ENCODE results near the gene ATAD2B. TPM values are rescaled to one million over a fixed set of nuclear protein-coding genes. Genes with fewer than 3 reads are reported as not detected.

The ATAD2B gene
- total RNA-seq, 2 donors from 2014 or later = 11.6 to 12.4 TPM

DNA sequence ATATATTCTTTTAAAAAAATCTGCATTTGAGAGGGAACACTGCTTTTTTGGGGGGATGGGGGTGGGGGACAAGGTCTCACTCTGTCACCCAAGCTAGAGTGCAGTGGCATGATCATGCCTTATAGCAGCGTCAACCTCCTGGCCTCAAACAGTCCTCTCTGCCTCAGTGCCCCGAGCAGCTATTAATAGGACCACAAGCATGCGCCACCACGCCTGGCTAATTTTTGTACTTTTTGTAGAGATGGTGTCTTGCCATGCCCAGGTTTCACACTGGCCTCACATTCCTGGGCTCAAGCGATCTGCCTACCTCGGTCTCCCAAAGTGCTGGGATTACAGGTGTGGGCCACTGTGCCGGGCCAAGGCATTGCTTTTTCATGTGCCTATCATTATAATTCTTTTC lies 154.2 kb downstream of the ATAD2B start:
- no peaks in the 10 kb centered on the region for H3K4me1 Mint-ChIP-seq
- H3K36me3 Mint-ChIP-seq (ENCODE audit: low read depth) = peaks cover 69% of the 10 kb centered on the region
- H3K9me3 Mint-ChIP-seq = no peaks in the 10 kb centered on the region
- H3K4me3 Mint-ChIP-seq = no peak overlapping the region
- no peak for ATAC-seq (replicated peaks)
- no peak overlapping the region for H3K27ac Mint-ChIP-seq
- H3K27me3 Mint-ChIP-seq = no peaks in the 10 kb centered on the region

DNA sequence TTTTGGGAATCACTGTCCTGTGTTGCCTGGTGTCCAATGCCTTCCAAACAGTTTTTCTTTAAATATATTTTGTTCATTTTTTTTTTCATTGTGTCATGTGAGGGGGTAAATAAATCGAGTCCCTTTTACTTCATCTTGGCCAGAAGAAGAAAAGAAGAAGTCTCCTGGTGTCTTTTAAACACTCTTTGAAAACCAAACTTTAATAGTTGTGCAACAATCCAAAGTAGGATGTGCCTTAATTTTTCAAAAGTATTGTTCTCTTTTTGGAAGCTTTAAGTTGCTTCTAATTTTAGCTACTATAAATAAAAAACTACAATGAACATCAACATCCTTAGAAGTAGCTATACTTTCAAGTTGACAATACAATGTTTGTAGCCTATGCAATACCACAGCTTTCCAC lies 154.9 kb downstream of the ATAD2B start:
- no peak for ATAC-seq (replicated peaks)
- Mint-ChIP-seq H3K36me3 (ENCODE audit: low read depth) (peaks cover 69% of the 10 kb centered on the region), H3K27ac (no peak overlapping the region), H3K4me3 (no peak overlapping the region), H3K27me3 (no peaks in the 10 kb centered on the region), H3K4me1 (no peaks in the 10 kb centered on the region), H3K9me3 (no peaks in the 10 kb centered on the region)

DNA sequence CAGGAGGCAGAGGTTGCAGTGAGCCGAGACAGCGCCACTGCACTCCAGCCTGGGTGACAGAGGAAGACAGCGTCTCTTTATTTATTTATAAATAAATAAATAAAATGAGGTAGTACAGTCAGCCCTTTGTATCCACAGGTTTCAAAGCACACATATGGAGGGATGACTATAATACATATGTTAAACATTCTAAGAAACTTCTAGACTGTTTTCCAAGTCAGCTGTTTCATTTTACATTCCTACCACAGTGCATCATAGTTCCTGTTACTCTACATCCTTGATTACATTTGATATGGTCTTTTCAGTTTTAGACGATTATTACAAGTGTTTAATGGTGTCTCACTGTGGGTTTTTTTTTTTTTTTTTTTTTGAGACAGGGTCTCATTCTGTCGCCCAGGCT lies 157.6 kb downstream of the ATAD2B start:
- H3K4me3 Mint-ChIP-seq = no peak overlapping the region
- H3K27ac Mint-ChIP-seq = no peak overlapping the region
- H3K36me3 Mint-ChIP-seq (ENCODE audit: low read depth) = peaks cover 61% of the 10 kb centered on the region
- H3K4me1 Mint-ChIP-seq = no peaks in the 10 kb centered on the region
- H3K27me3 Mint-ChIP-seq = no peaks in the 10 kb centered on the region
- ATAC-seq (replicated peaks) = no peak
- H3K9me3 Mint-ChIP-seq = no peaks in the 10 kb centered on the region

DNA sequence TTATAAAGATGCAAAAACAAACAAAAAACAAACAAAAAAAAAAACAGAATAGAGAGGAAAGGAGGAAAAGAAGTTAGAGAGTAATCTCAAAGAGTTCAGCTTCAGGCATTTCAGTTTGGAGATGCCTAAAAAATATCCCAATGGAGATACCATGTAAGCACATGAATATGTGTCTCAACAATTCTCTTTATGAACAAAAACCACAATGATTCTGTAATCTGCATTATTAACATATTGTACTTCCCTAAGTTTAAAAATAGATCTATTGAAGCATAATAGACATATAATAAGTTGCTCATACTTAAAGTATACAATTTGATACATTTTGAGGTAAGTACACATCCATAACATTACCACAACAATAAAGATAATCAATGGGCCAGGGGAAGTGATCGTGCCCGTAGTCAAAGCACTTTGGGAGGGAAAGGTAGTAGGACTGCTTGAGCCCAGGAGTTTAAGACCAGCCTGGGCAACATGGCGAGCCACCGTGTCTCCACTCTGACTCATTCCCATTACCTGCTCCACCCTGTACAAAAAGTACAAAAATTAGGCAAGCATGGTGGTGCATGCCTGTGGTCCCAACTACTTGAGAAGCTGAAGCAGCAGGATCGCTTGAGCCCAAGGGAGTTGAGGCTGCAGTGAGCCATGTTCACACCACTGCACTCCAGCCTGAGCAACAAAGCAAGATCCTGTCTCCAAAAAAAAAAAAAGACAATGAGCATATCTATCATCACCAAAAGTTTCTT lies 158.9 kb downstream of the ATAD2B start:
- no peaks in the 10 kb centered on the region for H3K27me3 Mint-ChIP-seq
- H3K4me3 Mint-ChIP-seq = no peak overlapping the region
- H3K9me3 Mint-ChIP-seq = no peaks in the 10 kb centered on the region
- H3K36me3 Mint-ChIP-seq (ENCODE audit: low read depth) = peaks cover 58% of the 10 kb centered on the region
- no peaks in the 10 kb centered on the region for H3K4me1 Mint-ChIP-seq
- no peak for ATAC-seq (replicated peaks)
- H3K27ac Mint-ChIP-seq = no peak overlapping the region

DNA sequence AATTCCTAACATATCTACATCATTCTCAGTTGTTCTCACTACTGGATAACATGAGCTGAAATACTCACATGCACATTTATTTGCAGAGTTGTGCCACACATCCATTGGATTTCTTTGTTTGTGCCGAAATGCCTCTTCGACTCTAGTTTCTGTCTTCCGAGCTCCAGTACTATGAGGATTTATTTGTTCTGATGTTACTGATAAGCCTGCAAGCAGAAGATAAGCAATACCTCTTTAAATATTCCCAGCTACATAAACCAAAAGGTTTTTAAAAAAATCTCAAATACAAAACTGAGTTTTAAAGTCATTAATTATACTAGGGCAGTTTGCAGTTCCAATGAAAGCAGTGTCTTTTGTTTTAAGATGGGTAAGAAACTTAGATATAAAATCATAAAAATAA lies 164.8 kb downstream of the ATAD2B start:
- no peaks in the 10 kb centered on the region for H3K9me3 Mint-ChIP-seq
- no peak overlapping the region for H3K27ac Mint-ChIP-seq
- peaks cover 63% of the 10 kb centered on the region for H3K36me3 Mint-ChIP-seq (ENCODE audit: low read depth)
- peaks cover 9% of the 10 kb centered on the region for H3K4me1 Mint-ChIP-seq
- no peak for ATAC-seq (replicated peaks)
- no peaks in the 10 kb centered on the region for H3K27me3 Mint-ChIP-seq
- no peak overlapping the region for H3K4me3 Mint-ChIP-seq

DNA sequence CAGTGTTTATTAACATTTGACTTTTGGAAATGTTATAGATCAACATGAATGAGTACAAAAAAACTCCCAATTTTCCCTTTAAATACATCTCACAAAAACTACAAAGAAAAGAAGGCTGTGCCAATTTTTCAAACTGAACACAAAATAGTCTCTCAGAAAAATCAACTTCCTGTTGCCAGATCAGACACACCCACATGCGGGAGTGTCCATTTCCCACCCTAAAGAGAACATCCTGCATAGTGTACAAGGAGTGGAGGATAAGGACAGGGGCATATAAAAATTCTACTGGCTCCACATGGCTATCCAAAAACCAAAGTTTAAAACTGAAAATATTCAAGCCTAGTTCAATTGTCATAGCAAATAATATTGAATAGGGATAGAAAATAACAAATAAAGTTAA lies 165.3 kb downstream of the ATAD2B start:
- Mint-ChIP-seq H3K9me3 (no peaks in the 10 kb centered on the region), H3K4me1 (peaks cover 10% of the 10 kb centered on the region), H3K27ac (peak overlapping the region; percentile 26), H3K4me3 (no peak overlapping the region), H3K36me3 (ENCODE audit: low read depth) (peaks cover 63% of the 10 kb centered on the region), H3K27me3 (no peaks in the 10 kb centered on the region)
- no peak for ATAC-seq (replicated peaks)

DNA sequence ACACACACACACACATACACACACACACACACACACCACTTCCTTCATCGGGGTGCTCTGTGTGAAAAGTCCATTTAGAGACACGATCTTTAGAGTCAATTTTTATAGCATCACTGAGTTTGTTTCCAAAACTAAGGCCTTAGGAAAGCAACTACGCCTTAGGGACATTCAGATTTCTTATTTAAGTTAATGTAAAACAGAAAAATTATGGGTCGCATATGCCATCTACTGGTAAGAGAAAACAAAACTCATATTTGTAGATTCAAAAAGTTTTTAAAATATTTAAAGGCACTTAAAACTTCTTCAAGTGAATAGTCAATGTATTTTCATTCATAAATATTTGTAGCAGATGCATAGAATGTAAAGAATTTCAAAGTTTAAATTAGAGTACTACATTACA lies 166.2 kb downstream of the ATAD2B start:
- Mint-ChIP-seq H3K9me3 (no peaks in the 10 kb centered on the region), H3K36me3 (ENCODE audit: low read depth) (peaks cover 60% of the 10 kb centered on the region), H3K27ac (no peak overlapping the region), H3K4me3 (no peak overlapping the region), H3K4me1 (peaks cover 10% of the 10 kb centered on the region), H3K27me3 (no peaks in the 10 kb centered on the region)
- no peak for ATAC-seq (replicated peaks)

DNA sequence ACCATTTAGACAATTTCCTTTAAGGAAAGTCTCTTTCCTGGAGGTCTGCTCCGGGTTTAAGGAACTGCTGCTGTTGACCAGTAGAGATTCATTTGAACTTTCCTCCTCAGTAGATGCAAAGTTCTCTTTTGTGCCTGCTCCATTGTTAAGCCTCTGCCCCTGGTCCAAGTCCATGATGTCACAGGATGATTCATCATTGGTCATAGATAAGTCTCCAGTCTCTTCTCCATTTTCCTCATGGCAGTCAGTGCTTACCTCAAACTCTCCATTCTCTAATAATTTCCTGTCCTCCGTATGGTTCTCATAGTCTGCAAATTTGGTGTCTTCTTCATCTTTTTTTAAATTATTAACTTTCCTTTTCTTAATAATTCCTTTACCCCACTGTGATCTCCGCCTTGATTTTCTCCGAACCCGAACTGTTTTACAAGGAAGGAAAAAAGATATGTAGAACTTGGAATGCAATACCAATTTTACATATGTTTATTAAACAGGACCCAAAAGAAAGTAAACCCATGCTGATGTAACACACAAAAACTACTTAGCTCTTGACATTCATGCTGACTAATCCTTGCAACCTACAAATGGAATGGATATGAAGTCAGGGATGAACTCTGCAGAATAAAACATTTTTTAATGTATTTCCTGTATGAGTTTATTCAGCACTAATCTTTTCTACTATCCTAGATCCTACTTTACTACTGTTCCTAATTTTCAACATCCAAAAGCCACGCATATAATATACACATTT lies 169.1 kb downstream of the ATAD2B start:
- Mint-ChIP-seq H3K36me3 (ENCODE audit: low read depth) (peaks cover 69% of the 10 kb centered on the region), H3K27ac (no peak overlapping the region), H3K27me3 (no peaks in the 10 kb centered on the region), H3K9me3 (no peaks in the 10 kb centered on the region), H3K4me1 (peaks cover 10% of the 10 kb centered on the region), H3K4me3 (no peak overlapping the region)
- peak; percentile 52 for ATAC-seq (replicated peaks)

DNA sequence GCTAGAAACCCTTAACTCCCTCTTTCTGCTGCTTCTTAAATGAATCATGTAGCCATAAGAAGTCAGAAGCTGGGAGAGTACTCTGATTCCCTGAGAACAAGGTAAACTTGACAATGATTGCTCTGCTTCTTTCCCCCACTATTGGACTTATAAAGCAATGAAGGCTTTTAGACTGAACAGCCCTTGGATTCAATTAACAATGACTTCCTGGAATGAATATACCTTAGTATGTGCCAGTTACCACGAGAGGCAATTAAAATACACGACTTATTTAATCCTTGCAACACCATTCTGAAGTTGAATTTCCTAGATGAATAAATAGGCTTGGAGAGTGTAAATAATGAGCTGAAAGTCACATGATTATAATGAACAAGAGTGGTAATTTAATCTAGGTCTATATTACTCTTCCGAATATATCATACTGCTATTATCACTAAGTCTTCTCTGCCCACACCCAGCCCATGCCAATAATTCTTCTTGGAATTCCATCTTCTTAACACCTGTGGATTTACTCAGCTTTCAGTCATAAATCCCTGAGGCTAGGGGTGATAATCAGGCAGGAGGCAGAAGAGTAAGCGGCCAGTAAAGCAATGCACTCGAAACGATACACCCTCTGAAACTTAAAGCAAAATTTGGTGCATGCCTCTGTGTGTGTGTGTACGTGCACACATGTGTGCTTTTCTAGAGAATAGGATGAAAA lies 170.2 kb downstream of the ATAD2B start:
- peaks cover 10% of the 10 kb centered on the region for H3K4me1 Mint-ChIP-seq
- H3K27ac Mint-ChIP-seq = no peak overlapping the region
- no peak overlapping the region for H3K4me3 Mint-ChIP-seq
- peaks cover 69% of the 10 kb centered on the region for H3K36me3 Mint-ChIP-seq (ENCODE audit: low read depth)
- no peaks in the 10 kb centered on the region for H3K27me3 Mint-ChIP-seq
- H3K9me3 Mint-ChIP-seq = no peaks in the 10 kb centered on the region
- ATAC-seq (replicated peaks) = no peak

DNA sequence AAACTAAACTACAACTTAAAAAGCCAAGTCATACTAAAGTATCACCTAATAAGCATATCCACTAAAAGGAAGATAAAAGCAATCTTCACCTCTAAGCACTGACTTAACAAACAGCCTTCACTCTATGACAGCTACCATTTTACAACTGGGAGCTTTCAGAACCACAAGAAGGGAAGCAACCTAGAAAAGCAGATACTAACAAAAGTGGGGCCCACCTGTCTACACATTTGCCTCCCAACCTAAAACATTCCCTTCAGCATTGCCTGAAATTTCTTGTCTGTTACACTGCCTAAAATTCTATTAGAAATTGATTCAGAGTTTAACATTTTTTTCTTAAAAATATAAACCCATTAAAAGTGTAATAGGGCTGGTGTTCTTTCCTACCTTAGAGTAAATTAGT lies 172.0 kb downstream of the ATAD2B start:
- Mint-ChIP-seq H3K27me3 (no peaks in the 10 kb centered on the region), H3K9me3 (no peaks in the 10 kb centered on the region), H3K36me3 (ENCODE audit: low read depth) (peaks cover 75% of the 10 kb centered on the region), H3K4me3 (no peak overlapping the region), H3K4me1 (peaks cover 10% of the 10 kb centered on the region), H3K27ac (no peak overlapping the region)
- ATAC-seq (replicated peaks) = no peak

DNA sequence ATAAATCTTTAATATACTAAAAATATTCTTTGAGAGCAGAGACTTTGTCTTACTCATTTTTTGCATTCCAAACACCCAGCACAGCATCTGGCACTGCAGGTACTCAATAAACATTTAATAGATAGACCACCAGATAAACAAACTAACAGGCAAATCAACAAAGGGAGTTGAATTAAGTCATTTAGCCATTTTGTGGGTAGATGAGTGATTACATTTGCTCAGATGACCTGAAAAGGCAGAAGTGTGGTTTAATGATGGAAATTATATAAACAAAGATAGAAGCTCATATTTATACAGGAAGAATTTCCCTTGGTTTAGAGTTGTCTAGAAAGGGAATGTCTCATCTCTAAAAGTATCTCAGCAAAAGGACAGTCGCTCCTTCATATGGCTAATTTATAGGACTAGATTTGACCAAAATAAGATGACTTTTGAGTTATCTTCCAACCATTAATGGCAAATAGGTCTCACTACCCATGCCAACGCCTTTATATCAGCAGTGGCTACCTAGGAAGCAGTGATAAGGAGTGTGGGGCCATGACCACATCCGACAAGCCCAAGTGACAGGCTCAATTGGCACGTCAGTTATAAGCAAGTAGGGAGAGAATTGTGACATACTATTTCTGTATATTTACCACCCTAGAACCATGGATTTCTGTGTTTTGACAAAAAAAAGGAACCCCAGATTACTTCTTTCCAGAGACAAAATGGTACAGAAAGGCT lies 173.5 kb downstream of the ATAD2B start:
- no peak overlapping the region for H3K27ac Mint-ChIP-seq
- ATAC-seq (replicated peaks) = no peak
- H3K9me3 Mint-ChIP-seq = no peaks in the 10 kb centered on the region
- H3K4me1 Mint-ChIP-seq = peaks cover 10% of the 10 kb centered on the region
- H3K4me3 Mint-ChIP-seq = no peak overlapping the region
- no peaks in the 10 kb centered on the region for H3K27me3 Mint-ChIP-seq
- H3K36me3 Mint-ChIP-seq (ENCODE audit: low read depth) = peaks cover 77% of the 10 kb centered on the region

DNA sequence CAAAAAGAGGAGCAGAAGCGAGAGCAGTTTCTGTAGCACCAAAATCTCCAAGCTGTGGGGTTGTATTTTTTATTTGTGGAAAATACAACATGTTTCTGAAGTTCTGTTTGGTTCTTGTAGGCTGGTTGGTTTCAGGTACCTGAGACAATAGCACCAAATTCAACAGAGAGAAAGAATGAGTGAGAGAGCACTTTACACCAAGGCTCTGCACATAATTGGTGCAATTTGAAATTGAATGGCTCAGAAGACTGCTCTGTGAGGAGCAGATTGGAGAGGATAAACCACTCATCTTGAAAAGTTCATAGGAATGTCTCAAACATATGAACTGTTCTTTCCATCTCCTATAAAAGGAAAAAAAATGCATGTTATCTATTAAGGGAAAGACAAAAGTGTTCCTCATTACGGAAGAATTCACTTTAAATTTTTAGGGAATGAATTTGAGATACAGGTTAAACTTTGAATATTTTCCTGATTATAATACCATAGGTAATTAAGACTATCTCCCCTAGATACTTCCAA lies 175.1 kb downstream of the ATAD2B start:
- no peak overlapping the region for H3K27ac Mint-ChIP-seq
- H3K27me3 Mint-ChIP-seq = no peaks in the 10 kb centered on the region
- no peak overlapping the region for H3K4me3 Mint-ChIP-seq
- ATAC-seq (replicated peaks) = no peak
- H3K4me1 Mint-ChIP-seq = no peaks in the 10 kb centered on the region
- H3K9me3 Mint-ChIP-seq = no peaks in the 10 kb centered on the region
- H3K36me3 Mint-ChIP-seq (ENCODE audit: low read depth) = peaks cover 64% of the 10 kb centered on the region

DNA sequence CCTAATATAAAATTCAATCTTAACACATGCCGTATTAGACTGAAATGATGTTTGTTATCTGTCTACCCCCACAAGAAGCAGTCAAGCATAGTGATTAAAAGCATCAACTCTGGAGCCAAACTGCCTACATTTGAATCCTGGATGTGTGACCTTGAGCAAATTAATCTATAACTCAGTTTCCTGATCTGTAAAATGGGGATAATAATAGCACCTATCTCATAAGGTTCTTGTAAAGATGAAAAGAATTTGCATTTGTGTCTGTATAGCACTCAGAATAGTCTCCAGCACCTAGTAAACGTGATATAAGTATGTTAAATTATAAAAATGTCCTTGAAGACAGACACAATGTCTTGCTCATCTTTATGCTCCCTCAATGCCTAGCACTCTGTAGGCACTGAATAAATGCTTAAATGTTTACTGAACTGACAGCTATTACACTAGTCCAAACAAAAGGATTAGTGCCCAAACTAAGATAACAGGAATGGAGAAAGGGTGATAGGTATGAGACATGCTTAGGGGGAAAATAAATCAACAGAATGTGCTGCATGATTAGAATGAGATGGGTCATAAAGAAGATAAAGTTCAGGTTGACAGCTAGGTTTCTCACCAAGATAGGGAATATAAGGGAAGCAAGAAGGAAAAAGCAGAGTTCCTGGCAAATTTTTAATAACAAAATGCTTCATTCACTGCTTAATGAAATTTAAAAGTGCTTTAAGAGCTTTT lies 180.6 kb downstream of the ATAD2B start:
- Mint-ChIP-seq H3K27ac (peak overlapping the region; percentile 65), H3K4me3 (no peak overlapping the region), H3K36me3 (ENCODE audit: low read depth) (peaks cover 38% of the 10 kb centered on the region), H3K4me1 (no peaks in the 10 kb centered on the region), H3K9me3 (no peaks in the 10 kb centered on the region), H3K27me3 (no peaks in the 10 kb centered on the region)
- no peak for ATAC-seq (replicated peaks)

DNA sequence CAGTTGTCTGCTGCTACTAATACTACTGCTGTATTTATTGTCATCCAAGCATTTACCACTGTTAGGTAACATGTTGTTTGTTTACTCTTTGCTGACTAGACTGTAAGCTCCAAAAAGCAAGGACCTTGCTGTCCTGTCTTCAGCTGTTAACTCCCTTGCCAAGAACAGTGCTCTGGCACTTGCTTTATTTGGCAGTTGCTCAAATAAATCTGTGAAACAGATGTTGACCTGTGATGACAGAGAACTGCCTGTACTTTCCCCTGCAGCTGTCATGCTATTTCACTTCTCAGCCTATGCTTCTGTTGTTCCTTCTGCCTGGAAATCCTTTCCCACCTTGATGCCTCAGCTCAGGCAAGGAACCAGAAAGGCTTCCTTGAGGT lies 181.2 kb downstream of the ATAD2B start:
- no peaks in the 10 kb centered on the region for H3K27me3 Mint-ChIP-seq
- H3K9me3 Mint-ChIP-seq = no peaks in the 10 kb centered on the region
- H3K4me1 Mint-ChIP-seq = no peaks in the 10 kb centered on the region
- peaks cover 32% of the 10 kb centered on the region for H3K36me3 Mint-ChIP-seq (ENCODE audit: low read depth)
- no peak overlapping the region for H3K4me3 Mint-ChIP-seq
- ATAC-seq (replicated peaks) = no peak
- no peak overlapping the region for H3K27ac Mint-ChIP-seq
